OCI-LY3 (cell line): ENCODE results near the gene TMEM256.

ENCODE experiments used
- H2AFZ ChIP-seq: fragments of 200-600, 300-600 bp; shearing (Covaris generic); 2 replicates; pipeline ENCODE4 v1.6.0; 2014; ENCODE audit warnings: antibody characterized with exemption, low read depth, low read length
- H3K27ac ChIP-seq: fragments of 200-600, 300-600 bp; sonication (generic); 2 replicates; pipeline ENCODE4 v1.5.1; 2014; ENCODE audit warnings: mild to moderate bottlenecking, low read length, moderate library complexity, mixed read lengths
- H3K27me3 ChIP-seq: fragments of 200-600, 300-600 bp; sonication (generic); 2 replicates; pipeline ENCODE4 v1.6.1; 2014; ENCODE audit warnings: low read depth, low read length, mixed read lengths
- H3K36me3 ChIP-seq: fragments of 200-600, 300-600 bp; sonication (generic); replicated peaks from 2 replicates; pipeline ENCODE3; 2014; ENCODE audit warnings: low read depth, low read length, mixed read lengths
- H3K4me1 ChIP-seq: fragments of 300-600, 200-600 bp; sonication (generic); 2 replicates; pipeline ENCODE4 v1.6.1; 2014; ENCODE audit warnings: low read length, mixed read lengths
- H3K4me2 ChIP-seq: fragments of 200-600, 300-600 bp; sonication (generic); 2 replicates; pipeline ENCODE4 v1.6.1; 2014; ENCODE audit warnings: low read length, mixed read lengths
- H3K4me3 ChIP-seq: fragments of 300-600, 200-600 bp; sonication (generic); 2 replicates; pipeline ENCODE4 v1.5.1; 2014; ENCODE audit warnings: antibody characterized with exemption, mild to moderate bottlenecking, low read length, moderate library complexity
- H3K79me2 ChIP-seq: fragments of 300-600, 200-600 bp; shearing (Covaris generic); 2 replicates; pipeline ENCODE4 v1.6.1; 2014; ENCODE audit warnings: mild to moderate bottlenecking, low read length, mixed read lengths
- H3K9ac ChIP-seq: fragments of 300-600, 200-600 bp; shearing (Covaris generic); 2 replicates; pipeline ENCODE4 v1.6.0; 2014; ENCODE audit warnings: mild to moderate bottlenecking, low read length, moderate library complexity
- H3K9me3 ChIP-seq: fragments of 200-600, 300-600 bp; shearing (Covaris generic); 2 replicates; pipeline ENCODE4 v1.6.1; 2014; ENCODE audit warnings: low read length, mixed read lengths; ENCODE audit not compliant: insufficient read depth
- H4K20me1 ChIP-seq: fragments of 200-600, 300-600 bp; sonication (generic); 2 replicates; pipeline ENCODE4 v1.6.1; 2016; ENCODE audit warnings: low read length, mixed read lengths; ENCODE audit not compliant: insufficient read depth
- CTCF ChIP-seq: fragments of 200-600, 300-600 bp; sonication (generic); IDR thresholded peaks from 2 replicates; pipeline ENCODE4 v1.5.1; 2014; ENCODE audit warnings: antibody characterized with exemption, low read length, low read depth
- EZH2phosphoT487 ChIP-seq: fragments of 200-600 bp; shearing (Covaris generic); IDR thresholded peaks from 2 replicates; pipeline ENCODE4 v1.6.1; 2018; ENCODE audit warnings: antibody characterized with exemption, mixed run types, low read depth

Gene TMEM256

GRCh38 chr17:7428557-7428956 lies 24.7 kb upstream of the TMEM256 start, which contains the start of gene SPEM3:
Gene SPEM3 (plus strand): TSS chr17:7428857. CDS start chr17:7428903, 46 bp downstream.
- Histone ChIP-seq H3K79me2 (no peaks in the 10 kb centered on the region), H2AFZ (no peak within 1 kb of the TSS), H3K4me2 (no peak within 1 kb of the TSS)

GRCh38 chr17:7427549-7427948 lies 23.7 kb upstream of the TMEM256 start:
- H3K27me3 ChIP-seq = no peaks in the 10 kb centered on the region
- H3K4me3 ChIP-seq = no peak overlapping the region
- H4K20me1 ChIP-seq = no peaks in the 10 kb centered on the region
- H2AFZ ChIP-seq = no peak overlapping the region
- H3K9ac ChIP-seq = no peak overlapping the region
- no peaks in the 10 kb centered on the region for H3K79me2 ChIP-seq
- H3K4me1 ChIP-seq = no peaks in the 10 kb centered on the region
- no peak overlapping the region for H3K4me2 ChIP-seq
- no peak for TF ChIP-seq CTCF
- TF ChIP-seq EZH2phosphoT487 = no peak
- no peaks in the 10 kb centered on the region for H3K9me3 ChIP-seq
- H3K27ac ChIP-seq = no peak overlapping the region
- no peaks in the 10 kb centered on the region for H3K36me3 ChIP-seq

More at GRCh38 chr17:7428557-7428956, 24.7 kb upstream of the TMEM256 start, which contains the start of gene SPEM3:
- Histone ChIP-seq H3K27me3 (no peaks in the 10 kb centered on the region), H3K4me1 (no peaks in the 10 kb centered on the region), H3K4me3 (no peak within 1 kb of the TSS), H4K20me1 (no peaks in the 10 kb centered on the region), H3K9ac (no peak within 1 kb of the TSS), H3K9me3 (no peaks in the 10 kb centered on the region), H3K27ac (no peak within 1 kb of the TSS), H3K36me3 (no peaks in the 10 kb centered on the region)
- no peak for TF ChIP-seq EZH2phosphoT487
- no peak for TF ChIP-seq CTCF

- no peak overlapping the region for H3K27ac ChIP-seq
- no peaks in the 10 kb centered on the region for H3K79me2 ChIP-seq
- no peaks in the 10 kb centered on the region for H3K4me1 ChIP-seq
- no peaks in the 10 kb centered on the region for H3K27me3 ChIP-seq
- no peak overlapping the region for H3K4me3 ChIP-seq
- H3K9ac ChIP-seq = no peak overlapping the region
- H3K9me3 ChIP-seq = no peaks in the 10 kb centered on the region
- no peak overlapping the region for H2AFZ ChIP-seq
- no peak overlapping the region for H3K4me2 ChIP-seq
- TF ChIP-seq EZH2phosphoT487 = no peak
- no peak for TF ChIP-seq CTCF
- H3K36me3 ChIP-seq = no peaks in the 10 kb centered on the region
- H4K20me1 ChIP-seq = no peaks in the 10 kb centered on the region
These were observed 23.1 kb upstream of the TMEM256 start for GRCh38 chr17:7426896-7427489.

- no peaks in the 10 kb centered on the region for H3K9me3 ChIP-seq
- no peak overlapping the region for H3K27ac ChIP-seq
- H2AFZ ChIP-seq = no peak overlapping the region
- no peaks in the 10 kb centered on the region for H3K36me3 ChIP-seq
- TF ChIP-seq EZH2phosphoT487 (no peak), CTCF (no peak)
- no peaks in the 10 kb centered on the region for H3K79me2 ChIP-seq
- H3K4me1 ChIP-seq = no peaks in the 10 kb centered on the region
- no peak overlapping the region for H3K4me3 ChIP-seq
- H3K4me2 ChIP-seq = no peak overlapping the region
- H4K20me1 ChIP-seq = no peaks in the 10 kb centered on the region
- H3K9ac ChIP-seq = no peak overlapping the region
- no peaks in the 10 kb centered on the region for H3K27me3 ChIP-seq
These were observed 22.4 kb upstream of the TMEM256 start for GRCh38 chr17:7426203-7426863.
